Gastroesophageal sphincter (tissue), 4 donors: Measurements from ENCODE around the gene ACBD5. TPM values are rescaled to one million over a fixed set of nuclear protein-coding genes. Genes with fewer than 3 reads are reported as not detected.
A peak's percentile ranks its signal among the peaks of the same experiment; 100 is the strongest.
"Not testable (repeated sequence)": the region's sequence is repeated elsewhere in the genome, so short reads cannot be mapped to it uniquely, and the experiment has no call there.

Experiments used
- ATAC-seq: fragments of 150-250 bp; one replicate; pipeline ENCODE4 v1.9.1; 2016; ENCODE audit warnings: mild to moderate bottlenecking, moderate library complexity
- H3K27ac ChIP-seq, 4 donors: fragments of 200-600 bp; sonication (generic) in 3 of 4; 1 replicate in 3 of 4; 2 replicates in 1 of 4; pipeline ENCODE4 v1.5.1; 2016 to 2019
- H3K27me3 ChIP-seq: fragments of 200-600 bp; sonication (generic); one replicate; pipeline ENCODE4 v1.5.1; 2019
- H3K36me3 ChIP-seq, 2 donors: fragments of 200-600 bp; sonication (generic); one replicate each; pipeline ENCODE4 v1.5.1; 2019; ENCODE audit warnings: control low read depth in 1 of 2
- H3K4me1 ChIP-seq, 3 donors: fragments of 200-600 bp; sonication (generic); 1 replicate in 2 of 3; 2 replicates in 1 of 3; pipeline ENCODE4 v1.5.1; 2016 to 2019; ENCODE audit warnings: control low read depth in 2 of 3
- H3K4me3 ChIP-seq, 2 donors: fragments of 200-600 bp; sonication (generic); one replicate each; pipeline ENCODE4 v1.5.1; 2019; ENCODE audit warnings: mild to moderate bottlenecking in 1 of 2, moderate library complexity in 1 of 2
- H3K9me3 ChIP-seq, 3 donors: fragments of 200-600 bp; sonication (generic); one replicate each; pipeline ENCODE4 v1.5.1; 2017 to 2019; ENCODE audit warnings: control low read depth in 2 of 3
- CTCF ChIP-seq, 4 experiments: fragments of 200-600 bp in 2 of 4; fragments of 450-650 bp in 2 of 4; sonication (generic) in 1 of 4; IDR thresholded peaks; one replicate each; pipeline ENCODE4 v1.5.1; 2017 to 2019; ENCODE audit warnings: antibody characterized with exemption in 4 of 4, mild to moderate bottlenecking in 2 of 4, moderate library complexity in 2 of 4
- EP300 ChIP-seq: sonication (generic); formaldehyde crosslinking; IDR thresholded peaks from one replicate; pipeline ENCODE4 v1.6.1; 2017; ENCODE audit warnings: antibody characterized with exemption, mild to moderate bottlenecking
- POLR2A ChIP-seq, 2 donors: fragments of 450-650 bp; IDR thresholded peaks; one replicate each; pipeline ENCODE4 v1.6.1; 2017; ENCODE audit warnings: antibody characterized with exemption in 2 of 2, mild to moderate bottlenecking in 2 of 2, moderate library complexity in 1 of 2
- POLR2AphosphoS5 ChIP-seq: sonication (generic); formaldehyde crosslinking; IDR thresholded peaks from one replicate; pipeline ENCODE4 v1.6.1; 2017; ENCODE audit warnings: antibody characterized with exemption
- WGBS, 2 donors: methylation state at CpG; one replicate each; pipeline ENCODE4 v1.1.5; 2018; ENCODE audit warnings: low coverage in 1 of 2; 5-methylcytosine and 5-hydroxymethylcytosine counted together
- total RNA-seq, 4 donors: library from RNA; depleted of rRNA; stranded (reverse); fragments of >200 nt; gene quantifications; one replicate each; pipeline ENCODE4 v1.1.0, GENCODE V29; 2016

The ACBD5 gene
- total RNA-seq, 4 donors from 2014 or later = 14.9 to 34.0 (median 20.2) TPM

- TF ChIP-seq POLR2A (IDR thresholded peaks at IDR 0.05) (no peak), POLR2AphosphoS5 (no peak), CTCF (IDR thresholded peaks at IDR 0.05) (no peak), EP300 (no peak)
- Histone ChIP-seq H3K4me1 (peaks cover 0 to 25% (median 0%) of the 10 kb centered on the region in 3 donors), H3K27ac (no peak overlapping the region), H3K36me3 (peaks cover 0 to 54% of the 10 kb centered on the region in 2 donors), H3K27me3 (no peaks in the 10 kb centered on the region), H3K4me3 (no peak overlapping the region), H3K9me3 (no peaks in the 10 kb centered on the region)
- ATAC-seq = no peak
These were observed 82.2 kb downstream of the ACBD5 start for GRCh38 chr10:27158421-27158820.

- TF ChIP-seq POLR2AphosphoS5 (no peak), POLR2A (IDR thresholded peaks at IDR 0.05) (no peak), CTCF (IDR thresholded peaks at IDR 0.05) (no peak), EP300 (no peak)
- Histone ChIP-seq H3K9me3 (no peaks in the 10 kb centered on the region), H3K27me3 (no peaks in the 10 kb centered on the region), H3K27ac (no peak overlapping the region), H3K4me1 (peaks cover 0 to 38% (median 9%) of the 10 kb centered on the region in 3 donors), H3K4me3 (no peak overlapping the region), H3K36me3 (peaks cover 0 to 41% of the 10 kb centered on the region in 2 donors)
- 58 to 100% methylated on average over 1 to 2 of the region's 2 CpGs for WGBS, 2 donors
- ATAC-seq = no peak
These were observed 83.4 kb downstream of the ACBD5 start for GRCh38 chr10:27157150-27157549.

GRCh38 chr10:27156566-27156965, 84.0 kb downstream of the ACBD5 start:
- not testable (repeated sequence) for H3K27me3 ChIP-seq, H3K9me3 ChIP-seq, ATAC-seq
- Histone ChIP-seq H3K36me3 (peaks cover 0 to 35% of the 10 kb centered on the region in 2 donors), H3K4me3 (peak overlapping the region in 1 of 2 donors; percentile 87), H3K27ac (peak overlapping the region in 3 of 4 donors; percentile 98 to 100 (median 99)), H3K4me1 (peaks cover 0 to 44% (median 9%) of the 10 kb centered on the region in 3 donors)
- 29 to 89% methylated on average over 2 to 15 of the region's 17 CpGs for WGBS, 2 donors

GRCh38 chr10:27155066-27155754, 85.4 kb downstream of the ACBD5 start, which contains the start of gene MASTL:
MASTL (plus strand) TSS chr10:27155352; CDS start chr10:27155427, 75 bp downstream.
- H3K27ac ChIP-seq = peak within 1 kb of the TSS; percentile 96 to 100 (median 98)
- no peaks in the 10 kb centered on the region for H3K9me3 ChIP-seq
- H3K4me3 ChIP-seq = peak within 1 kb of the TSS; percentile 84 to 87
- ATAC-seq = peak; percentile 95
- peaks cover 0 to 22% of the 10 kb centered on the region in 2 donors for H3K36me3 ChIP-seq
- 0% methylated on average over 12 of the region's 55 CpGs; no CpG with 5 or more reads in 1 of the 2 donors for WGBS, 2 donors
- peak; percentile 85 to 92 for TF ChIP-seq POLR2A (IDR thresholded peaks at IDR 0.05)
- TF ChIP-seq CTCF (IDR thresholded peaks at IDR 0.05) = no peak
- TF ChIP-seq EP300 = peak; percentile 17
- peak; percentile 99 for TF ChIP-seq POLR2AphosphoS5
- no peaks in the 10 kb centered on the region for H3K27me3 ChIP-seq
- H3K4me1 ChIP-seq = peaks cover 0 to 56% (median 9%) of the 10 kb centered on the region in 3 donors

- Histone ChIP-seq H3K27ac (peak overlapping the region; percentile 96 to 100 (median 98)), H3K9me3 (no peaks in the 10 kb centered on the region), H3K4me1 (peaks cover 0 to 58% (median 9%) of the 10 kb centered on the region in 3 donors), H3K36me3 (peaks cover 0 to 8% of the 10 kb centered on the region in 2 donors), H3K27me3 (no peaks in the 10 kb centered on the region), H3K4me3 (peak overlapping the region; percentile 84 to 87)
- ATAC-seq = peak; percentile 2
- TF ChIP-seq EP300 (no peak), POLR2A (IDR thresholded peaks at IDR 0.05) (no peak), POLR2AphosphoS5 (no peak), CTCF (IDR thresholded peaks at IDR 0.05) (no peak)
- 0% methylated on average over 11 to 17 of the region's 18 CpGs for WGBS, 2 donors
These were observed 86.8 kb downstream of the ACBD5 start for GRCh38 chr10:27153845-27154193.
